ENCODE data around the gene STAM.
A peak's percentile ranks its signal among the peaks of the same experiment; 100 is the strongest.

The STAM gene

GRCh38 chr10:17756557-17757217 lies 112.7 kb downstream of the STAM start:
- TF ChIP-seq, protein P1, sequence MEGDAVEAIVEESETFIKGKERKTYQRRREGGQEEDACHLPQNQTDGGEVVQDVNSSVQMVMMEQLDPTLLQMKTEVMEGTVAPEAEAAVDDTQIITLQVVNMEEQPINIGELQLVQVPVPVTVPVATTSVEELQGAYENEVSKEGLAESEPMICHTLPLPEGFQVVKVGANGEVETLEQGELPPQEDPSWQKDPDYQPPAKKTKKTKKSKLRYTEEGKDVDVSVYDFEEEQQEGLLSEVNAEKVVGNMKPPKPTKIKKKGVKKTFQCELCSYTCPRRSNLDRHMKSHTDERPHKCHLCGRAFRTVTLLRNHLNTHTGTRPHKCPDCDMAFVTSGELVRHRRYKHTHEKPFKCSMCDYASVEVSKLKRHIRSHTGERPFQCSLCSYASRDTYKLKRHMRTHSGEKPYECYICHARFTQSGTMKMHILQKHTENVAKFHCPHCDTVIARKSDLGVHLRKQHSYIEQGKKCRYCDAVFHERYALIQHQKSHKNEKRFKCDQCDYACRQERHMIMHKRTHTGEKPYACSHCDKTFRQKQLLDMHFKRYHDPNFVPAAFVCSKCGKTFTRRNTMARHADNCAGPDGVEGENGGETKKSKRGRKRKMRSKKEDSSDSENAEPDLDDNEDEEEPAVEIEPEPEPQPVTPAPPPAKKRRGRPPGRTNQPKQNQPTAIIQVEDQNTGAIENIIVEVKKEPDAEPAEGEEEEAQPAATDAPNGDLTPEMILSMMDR (IDR thresholded peaks at IDR 0.05; ENCODE audit: low read depth, low read length): no peak
- TF ChIP-seq EZH2phosphoT487 (IDR thresholded peaks at IDR 0.05; ENCODE audit: low read depth): no peak
- Histone ChIP-seq H3K79me2 (ENCODE audit: low read length) (no peaks in the 10 kb centered on the region), H3K4me1 (ENCODE audit: low read length) (peaks cover 24% of the 10 kb centered on the region), H3K4me3 (ENCODE audit: low read length) (peak overlapping the region; percentile 75), H3K4me2 (ENCODE audit: low read length) (peak overlapping the region; percentile 81), H4K20me1 (ENCODE audit: insufficient read depth, low read length) (no peaks in the 10 kb centered on the region), H3K36me3 (replicated peaks; ENCODE audit: low read depth, low read length) (no peaks in the 10 kb centered on the region), H2AFZ (ENCODE audit: low read depth, low read length) (peak overlapping the region; percentile 77; the same call in 1 of the 2 replicates), H3K27ac (ENCODE audit: low read length) (peak overlapping the region; percentile 78), H3K9me3 (ENCODE audit: insufficient read depth, low read length) (no peaks in the 10 kb centered on the region), H3K9ac (ENCODE audit: low read length) (peak overlapping the region; percentile 40), H3K27me3 (ENCODE audit: low read depth, low read length) (no peaks in the 10 kb centered on the region)

GRCh38 chr10:17758200-17758599 lies 114.2 kb downstream of the STAM start:
- no peak overlapping the region for H3K4me2 ChIP-seq (ENCODE audit: low read length)
- H3K79me2 ChIP-seq (ENCODE audit: low read length): no peaks in the 10 kb centered on the region
- H4K20me1 ChIP-seq (ENCODE audit: insufficient read depth, low read length): no peaks in the 10 kb centered on the region
- TF ChIP-seq, protein P1 (IDR thresholded peaks at IDR 0.05; ENCODE audit: low read depth, low read length): no peak
- TF ChIP-seq EZH2phosphoT487 (IDR thresholded peaks at IDR 0.05; ENCODE audit: low read depth): no peak
- no peaks in the 10 kb centered on the region for H3K27me3 ChIP-seq (ENCODE audit: low read depth, low read length)
- no peak overlapping the region for H3K27ac ChIP-seq (ENCODE audit: low read length)
- no peak overlapping the region for H3K9ac ChIP-seq (ENCODE audit: low read length)
- no peak overlapping the region for H3K4me3 ChIP-seq (ENCODE audit: low read length)
- H2AFZ ChIP-seq (ENCODE audit: low read depth, low read length): no peak overlapping the region
- no peaks in the 10 kb centered on the region for H3K36me3 ChIP-seq (replicated peaks; ENCODE audit: low read depth, low read length)
- peaks cover 24% of the 10 kb centered on the region for H3K4me1 ChIP-seq (ENCODE audit: low read length)
- no peaks in the 10 kb centered on the region for H3K9me3 ChIP-seq (ENCODE audit: insufficient read depth, low read length)

- Histone ChIP-seq H4K20me1 (ENCODE audit: insufficient read depth, low read length) (no peaks in the 10 kb centered on the region), H3K27me3 (ENCODE audit: low read depth, low read length) (no peaks in the 10 kb centered on the region), H3K4me2 (ENCODE audit: low read length) (no peak overlapping the region), H3K4me1 (ENCODE audit: low read length) (peaks cover 24% of the 10 kb centered on the region), H3K36me3 (replicated peaks; ENCODE audit: low read depth, low read length) (no peaks in the 10 kb centered on the region), H3K9ac (ENCODE audit: low read length) (no peak overlapping the region), H3K79me2 (ENCODE audit: low read length) (no peaks in the 10 kb centered on the region), H3K4me3 (ENCODE audit: low read length) (no peak overlapping the region), H3K9me3 (ENCODE audit: insufficient read depth, low read length) (no peaks in the 10 kb centered on the region), H2AFZ (ENCODE audit: low read depth, low read length) (no peak overlapping the region), H3K27ac (ENCODE audit: low read length) (no peak overlapping the region)
- TF ChIP-seq, protein P1 (IDR thresholded peaks at IDR 0.05; ENCODE audit: low read depth, low read length): no peak
- no peak for TF ChIP-seq EZH2phosphoT487 (IDR thresholded peaks at IDR 0.05; ENCODE audit: low read depth)
Observed at GRCh38 chr10:17758896-17759295, 114.9 kb downstream of the STAM start.

DNA sequence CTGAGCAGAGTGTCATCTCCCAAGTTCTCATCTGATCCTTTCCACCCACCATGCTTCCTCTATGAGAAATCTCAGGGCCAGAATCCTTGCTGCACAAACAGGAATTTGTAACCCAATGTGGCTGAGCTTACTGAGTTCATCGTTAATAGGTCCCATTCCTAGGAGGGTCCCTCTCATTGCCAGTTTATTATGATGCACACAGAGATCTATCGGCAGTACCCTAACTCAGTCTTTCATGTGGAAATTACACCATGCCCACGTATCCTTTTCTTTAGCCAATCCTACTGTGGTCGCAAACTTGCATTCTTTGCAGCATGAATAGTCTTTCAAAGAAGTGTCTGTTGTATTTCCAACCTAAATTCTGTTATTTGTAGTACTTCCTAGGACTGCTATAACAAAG lies 120.2 kb downstream of the STAM start:
- no peak overlapping the region for H3K4me2 ChIP-seq (ENCODE audit: low read length)
- no peak for TF ChIP-seq EZH2phosphoT487 (IDR thresholded peaks at IDR 0.05; ENCODE audit: low read depth)
- TF ChIP-seq, protein P1 (IDR thresholded peaks at IDR 0.05; ENCODE audit: low read depth, low read length): no peak
- H3K36me3 ChIP-seq (replicated peaks; ENCODE audit: low read depth, low read length): no peaks in the 10 kb centered on the region
- H3K27me3 ChIP-seq (ENCODE audit: low read depth, low read length): no peaks in the 10 kb centered on the region
- H2AFZ ChIP-seq (ENCODE audit: low read depth, low read length): no peak overlapping the region
- H3K4me1 ChIP-seq (ENCODE audit: low read length): no peaks in the 10 kb centered on the region
- no peak overlapping the region for H3K9ac ChIP-seq (ENCODE audit: low read length)
- H3K27ac ChIP-seq (ENCODE audit: low read length): no peak overlapping the region
- H3K9me3 ChIP-seq (ENCODE audit: insufficient read depth, low read length): no peaks in the 10 kb centered on the region
- H4K20me1 ChIP-seq (ENCODE audit: insufficient read depth, low read length): no peaks in the 10 kb centered on the region
- H3K79me2 ChIP-seq (ENCODE audit: low read length): no peaks in the 10 kb centered on the region
- no peak overlapping the region for H3K4me3 ChIP-seq (ENCODE audit: low read length)

Data from OCI-LY3 (cell line).